Epidermal melanocyte (primary cell): ENCODE results near the gene HMBS.
"Not testable (repeated sequence)": the region's sequence is repeated elsewhere in the genome, so short reads cannot be mapped to it uniquely, and the experiment has no call there.

Experiments
- DNase-seq: peaks from one replicate; pipeline ENCODE4 v3.0.0; 2011; ENCODE audit warnings: low spot score; ENCODE audit not compliant: insufficient read length

HMBS gene

DNA sequence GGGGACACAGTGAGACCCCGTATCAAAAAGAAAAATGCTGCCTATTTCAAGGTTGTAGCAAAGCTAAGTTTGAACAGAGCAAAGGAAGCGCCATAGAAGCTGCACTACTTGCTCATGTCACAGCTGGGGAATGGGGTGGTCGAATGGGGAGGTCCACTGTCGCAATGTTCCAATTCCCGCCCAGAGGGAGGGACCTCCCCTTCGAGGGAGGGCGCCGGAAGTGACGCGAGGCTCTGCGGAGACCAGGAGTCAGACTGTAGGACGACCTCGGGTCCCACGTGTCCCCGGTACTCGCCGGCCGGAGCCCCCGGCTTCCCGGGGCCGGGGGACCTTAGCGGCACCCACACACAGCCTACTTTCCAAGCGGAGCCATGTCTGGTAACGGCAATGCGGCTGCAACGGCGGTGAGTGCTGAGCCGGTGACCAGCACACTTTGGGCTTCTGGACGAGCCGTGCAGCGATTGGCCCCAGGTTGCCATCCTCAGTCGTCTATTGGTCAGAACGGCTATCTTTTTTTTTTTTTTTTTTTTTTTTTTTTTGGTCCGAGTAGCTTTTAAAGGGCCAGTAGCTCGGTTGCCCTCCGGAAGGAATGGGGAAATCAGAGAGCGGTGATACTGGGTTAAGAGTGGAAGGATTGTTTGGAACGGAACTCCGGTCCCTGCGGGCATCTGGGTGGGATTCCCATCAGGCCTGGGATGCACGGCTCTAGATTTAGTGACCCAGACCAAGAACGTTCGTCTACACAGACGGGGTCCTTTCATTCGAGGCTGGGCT, at the start of gene HMBS:
HMBS (plus strand) TSS at position 219 of the 774 bp plus-strand sequence; CDS start at position 372, 153 bp downstream.
- DNase-seq, result peak; percentile 83

DNA sequence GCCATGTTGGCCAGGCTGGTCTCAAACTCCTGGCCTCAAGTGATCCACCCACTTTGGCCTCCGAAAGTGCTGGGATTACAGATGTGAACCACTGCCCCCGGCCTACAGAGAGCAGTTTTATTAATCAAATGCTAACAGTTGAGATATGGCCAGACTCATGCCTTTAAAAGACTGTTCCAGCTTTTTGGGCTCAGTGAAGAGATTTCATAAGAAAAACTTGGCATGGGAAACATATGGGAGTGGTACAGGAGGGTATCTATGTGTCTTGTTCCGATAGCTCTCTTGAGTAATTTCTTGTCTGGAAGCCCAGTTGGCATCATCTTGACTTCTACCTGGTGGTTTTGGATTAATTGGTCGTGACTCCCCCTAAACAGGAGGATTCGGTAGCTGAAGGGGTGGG, 45.8 kb upstream of the HMBS start:
- DNase-seq, result no peak

DNA sequence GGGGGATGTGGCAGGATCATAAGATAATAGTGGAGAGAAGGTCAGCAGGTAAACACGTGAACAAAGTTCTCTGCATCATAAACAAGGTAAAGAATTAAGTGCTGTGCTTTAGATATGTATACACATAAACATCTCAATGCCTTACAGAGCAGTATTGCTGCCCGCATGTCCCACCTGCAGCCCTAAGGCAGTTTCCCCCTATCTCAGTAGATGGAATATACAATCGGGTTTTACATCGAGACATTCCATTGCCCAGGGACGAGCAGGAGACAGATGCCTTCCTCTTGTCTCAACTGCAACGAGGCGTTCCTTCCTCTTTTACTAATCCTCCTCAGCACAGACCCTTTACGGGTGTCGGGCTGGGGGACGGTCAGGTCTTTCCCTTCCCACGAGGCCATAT, 45.2 kb upstream of the HMBS start:
- DNase-seq, result not testable (repeated sequence)

DNA sequence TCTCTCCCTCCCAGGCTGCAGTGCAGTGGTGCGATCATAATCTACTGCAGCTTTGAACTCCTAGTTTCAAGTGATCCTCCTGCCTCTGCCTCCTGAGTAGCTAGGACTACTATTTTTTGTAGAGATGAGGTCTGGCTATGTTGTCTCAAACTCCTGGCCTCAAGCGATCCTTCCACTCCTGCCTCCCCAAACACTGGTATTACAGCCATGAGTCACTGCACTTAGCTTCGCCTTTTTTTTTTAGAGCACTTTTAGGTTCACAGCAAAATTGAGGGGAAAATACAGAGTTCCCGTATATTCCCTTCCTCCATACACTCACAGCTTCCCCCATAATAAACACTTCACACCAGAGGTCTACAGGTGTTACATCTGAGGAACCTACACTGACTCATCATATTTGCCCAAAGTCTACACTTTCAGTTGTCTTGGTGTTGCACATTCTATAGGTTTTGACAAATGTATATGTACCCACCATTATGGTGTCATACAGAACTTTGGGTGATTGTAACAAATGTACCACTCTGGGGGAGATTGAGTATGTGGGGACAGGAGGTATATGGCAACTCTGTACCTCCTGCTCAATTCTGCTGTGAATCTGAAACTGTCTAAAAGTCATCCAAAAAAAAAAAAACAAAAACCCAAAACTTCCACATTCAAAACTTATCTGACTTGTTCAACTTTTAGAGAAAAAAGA, 42.7 kb upstream of the HMBS start:
- DNase-seq, result no peak

DNA sequence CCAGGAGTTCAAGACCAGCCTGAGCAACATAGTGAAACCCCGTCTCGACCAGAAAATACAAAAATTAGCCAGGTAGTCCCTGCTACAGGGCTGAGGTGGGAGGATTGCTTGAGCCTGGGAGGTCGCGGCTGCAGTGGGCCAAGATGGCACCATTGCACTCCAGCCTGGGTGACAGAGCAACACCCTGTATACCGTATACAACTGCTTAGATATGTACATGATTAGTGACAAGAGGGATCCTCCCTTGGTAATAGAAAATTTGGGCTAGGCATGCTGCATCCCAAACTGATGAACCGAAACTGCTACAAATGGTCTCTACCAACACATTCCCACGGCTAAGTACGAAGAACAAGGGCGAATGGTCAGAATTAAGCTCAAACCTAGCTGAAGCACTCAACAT, 41.8 kb upstream of the HMBS start:
- DNase-seq, result no peak

DNA sequence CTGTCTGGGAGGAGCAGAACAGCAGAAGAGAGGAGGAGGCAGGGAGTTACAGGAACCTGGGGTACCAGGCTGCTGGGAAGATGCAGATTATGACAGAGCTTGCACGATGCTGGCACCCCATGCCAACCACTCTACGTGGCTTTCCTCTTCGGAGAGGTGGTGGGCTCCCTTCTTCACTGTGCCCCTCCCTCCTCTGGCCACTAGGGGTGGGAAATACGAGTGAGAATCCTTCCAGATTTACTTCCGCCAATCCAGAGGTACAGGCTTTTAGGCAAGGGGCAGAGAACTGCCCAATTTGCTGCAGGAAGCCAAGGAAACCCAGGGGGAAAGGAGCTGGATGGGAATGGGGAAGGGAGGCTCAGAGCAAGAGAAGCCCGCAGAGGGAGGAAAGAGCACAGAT, 40.0 kb upstream of the HMBS start:
- DNase-seq, result peak; percentile 12

DNA sequence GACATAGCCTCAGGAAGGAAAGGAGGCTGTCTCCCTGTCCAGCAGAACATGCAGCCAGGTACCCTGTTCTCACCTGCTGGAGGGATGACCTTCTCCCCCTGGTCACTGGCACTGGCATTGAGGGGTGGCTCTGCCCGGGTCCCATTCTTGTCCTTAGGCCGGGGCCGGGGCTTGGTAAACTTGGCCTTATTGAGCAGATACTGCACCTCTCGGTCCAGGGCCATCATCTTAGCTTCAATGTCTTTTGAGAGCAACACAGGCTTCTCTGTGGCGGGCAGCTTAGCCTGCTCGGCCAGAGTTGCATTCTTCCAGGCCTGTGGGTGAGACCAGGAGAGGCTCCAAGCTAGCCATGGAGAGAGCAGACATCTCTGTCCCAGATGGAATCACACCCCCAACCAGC, 38.2 kb upstream of the HMBS start:
- DNase-seq, result no peak

DNA sequence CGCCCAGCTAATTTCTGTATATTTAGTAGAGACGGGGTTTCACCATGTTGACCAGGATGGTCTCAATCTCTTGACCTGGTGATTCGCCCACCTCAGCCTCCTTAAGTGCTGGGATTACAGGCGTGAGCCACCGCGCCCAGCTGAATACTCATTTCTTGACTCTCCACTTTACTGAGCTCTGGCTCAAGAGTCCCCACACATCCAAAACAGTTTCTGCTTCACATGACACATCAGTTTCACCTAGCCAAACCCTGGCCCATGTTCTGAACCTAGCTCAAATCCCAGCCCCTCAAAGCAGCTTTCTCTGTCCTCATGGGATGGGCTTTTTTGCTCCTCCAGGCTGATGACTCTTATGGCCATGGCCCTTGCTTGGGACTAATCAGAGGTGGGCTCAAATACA, 37.5 kb upstream of the HMBS start:
- DNase-seq, result no peak

DNA sequence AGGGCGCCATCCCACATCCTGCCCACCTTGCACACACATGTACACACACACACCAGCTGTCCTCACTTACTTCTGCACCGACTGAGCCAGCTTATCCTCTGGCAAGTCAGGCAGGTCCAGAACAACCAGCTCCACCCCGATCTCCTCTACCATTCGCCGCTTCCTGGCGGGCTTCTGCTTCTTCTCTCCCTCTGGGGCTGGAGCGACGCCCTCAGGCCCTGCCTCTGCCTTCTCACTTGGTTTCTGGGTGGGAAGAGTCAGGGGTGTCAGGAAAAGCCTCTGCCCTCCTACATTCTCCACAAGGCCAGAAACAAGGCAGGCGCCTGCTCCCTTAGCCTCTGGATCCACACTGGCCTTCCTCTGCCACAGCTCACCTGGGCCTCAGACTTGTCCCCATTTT, 36.0 kb upstream of the HMBS start:
- no peak for DNase-seq

DNA sequence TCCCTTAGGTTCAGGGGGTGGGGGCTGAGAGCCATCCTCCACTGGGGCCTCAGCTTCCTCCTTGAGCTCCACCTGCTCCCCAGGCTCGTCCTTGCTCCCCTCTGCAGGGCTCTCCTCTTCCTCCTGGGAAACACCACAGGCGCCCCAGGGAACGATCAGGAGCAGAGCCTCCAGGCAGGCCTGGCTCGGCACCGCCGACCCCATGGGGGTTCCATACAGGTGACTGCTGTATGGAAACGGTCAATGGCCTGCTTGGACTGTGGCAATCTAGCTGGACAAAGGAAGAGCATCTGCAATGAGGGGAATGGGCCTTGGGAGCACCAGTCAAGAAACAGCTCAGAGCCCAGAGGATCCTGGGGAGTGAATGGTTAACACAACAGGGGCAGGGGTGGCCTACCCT, 35.6 kb upstream of the HMBS start:
- DNase-seq, result no peak

DNA sequence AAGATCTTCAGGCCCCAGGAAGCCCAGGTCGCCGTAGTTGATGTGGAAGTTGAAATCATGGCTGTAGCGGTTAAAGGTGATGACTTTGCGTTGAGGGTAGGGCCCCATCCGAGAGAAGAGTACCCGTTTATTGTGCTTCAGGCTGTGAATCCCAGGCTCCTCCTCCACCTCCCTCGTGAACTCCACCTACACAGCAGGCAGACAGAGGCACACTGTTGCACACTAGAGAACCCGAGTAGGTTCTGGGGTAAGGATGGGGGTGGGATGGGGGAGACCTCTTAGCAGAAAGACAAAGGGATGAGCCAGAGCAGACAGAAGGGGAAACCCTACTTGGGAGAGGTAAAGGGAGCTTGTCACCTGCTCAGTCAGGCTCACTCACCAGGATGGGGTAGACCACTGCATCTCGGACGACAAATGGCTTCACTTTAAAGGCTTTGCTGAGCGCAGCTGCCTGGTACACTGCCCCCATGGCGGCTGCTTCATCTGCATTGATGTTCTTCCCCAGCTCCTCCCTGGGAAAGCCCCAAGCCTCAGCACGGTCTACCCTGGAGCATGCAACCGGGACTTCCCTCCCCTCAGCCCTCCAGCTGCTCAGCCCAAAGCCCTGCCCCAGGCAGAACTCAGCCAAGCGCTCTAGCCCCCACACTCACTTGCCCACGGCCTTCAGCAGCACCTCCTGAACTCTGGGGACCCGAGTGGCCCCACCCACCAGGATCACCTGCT, 33.1 kb upstream of the HMBS start:
- DNase-seq, result no peak

DNA sequence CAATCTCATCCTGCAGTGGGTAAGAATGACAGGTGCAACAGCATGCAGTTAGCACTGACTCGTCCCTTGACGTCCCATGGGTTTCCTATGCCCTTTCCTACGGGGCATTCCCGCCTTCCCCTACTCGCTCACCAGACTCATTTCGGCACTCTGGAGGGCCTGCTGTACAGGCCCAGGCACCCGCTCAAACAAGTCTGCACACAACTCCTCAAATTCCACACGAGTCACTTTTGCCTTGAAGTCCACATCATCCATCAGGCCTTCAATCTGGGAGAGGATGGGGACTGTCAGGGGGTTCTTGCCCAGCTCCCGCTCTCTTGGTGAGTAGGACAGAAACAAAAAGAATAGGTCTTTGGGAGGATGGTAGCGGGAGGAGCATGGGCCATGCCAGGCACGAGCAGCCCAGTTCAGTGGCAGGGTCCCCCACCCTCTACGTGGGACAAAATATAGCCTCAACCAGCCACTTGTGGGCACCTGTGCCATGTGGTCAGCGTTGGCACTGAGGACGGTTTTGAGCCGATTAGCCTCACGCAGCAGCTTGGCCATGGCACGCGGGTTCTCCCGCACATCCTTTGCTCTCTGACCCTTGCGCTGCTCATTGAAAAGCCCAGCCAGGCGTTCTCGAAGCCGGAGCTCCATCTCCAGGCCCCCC, 32.4 kb upstream of the HMBS start:
- DNase-seq, result no peak

DNA sequence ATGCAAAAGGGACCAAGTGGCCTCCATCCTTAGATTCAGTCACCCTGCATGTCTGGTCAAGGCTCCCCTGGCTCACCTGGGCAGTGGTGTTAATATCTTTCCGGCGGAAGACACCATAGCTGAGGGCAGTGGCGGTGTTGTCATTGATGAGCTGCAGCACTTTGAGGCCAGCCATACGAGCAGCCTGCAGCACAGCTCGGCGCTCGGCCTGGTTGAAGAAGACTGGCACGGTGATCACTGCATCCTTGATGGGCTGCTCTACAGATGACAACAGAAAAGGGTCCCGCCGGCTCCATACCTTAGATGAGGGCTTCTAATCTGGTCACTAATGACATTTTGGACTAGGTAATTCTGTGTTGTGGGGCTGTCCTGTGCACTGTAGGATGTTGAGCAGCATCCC, 30.3 kb upstream of the HMBS start:
- no peak for DNase-seq

DNA sequence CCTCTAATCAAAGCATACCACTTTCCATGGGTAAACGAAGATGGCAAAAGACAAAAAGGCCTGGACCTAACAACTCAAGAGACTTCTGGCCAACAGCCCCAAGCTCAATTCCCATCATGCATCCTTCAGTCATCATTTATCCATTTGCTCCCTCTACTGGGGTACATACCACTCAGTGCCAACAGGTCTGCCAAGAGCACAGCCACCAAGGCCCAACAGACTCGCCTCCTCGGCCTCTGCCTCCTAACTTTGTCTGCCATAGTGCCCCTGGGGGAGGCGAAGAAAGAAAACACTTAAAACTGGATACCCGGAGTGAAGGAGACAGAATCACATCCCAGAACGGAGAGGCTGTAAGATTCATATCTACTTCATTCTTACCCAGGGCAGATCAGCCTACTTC, 28.8 kb upstream of the HMBS start:
- DNase-seq, result peak; percentile 37

DNA sequence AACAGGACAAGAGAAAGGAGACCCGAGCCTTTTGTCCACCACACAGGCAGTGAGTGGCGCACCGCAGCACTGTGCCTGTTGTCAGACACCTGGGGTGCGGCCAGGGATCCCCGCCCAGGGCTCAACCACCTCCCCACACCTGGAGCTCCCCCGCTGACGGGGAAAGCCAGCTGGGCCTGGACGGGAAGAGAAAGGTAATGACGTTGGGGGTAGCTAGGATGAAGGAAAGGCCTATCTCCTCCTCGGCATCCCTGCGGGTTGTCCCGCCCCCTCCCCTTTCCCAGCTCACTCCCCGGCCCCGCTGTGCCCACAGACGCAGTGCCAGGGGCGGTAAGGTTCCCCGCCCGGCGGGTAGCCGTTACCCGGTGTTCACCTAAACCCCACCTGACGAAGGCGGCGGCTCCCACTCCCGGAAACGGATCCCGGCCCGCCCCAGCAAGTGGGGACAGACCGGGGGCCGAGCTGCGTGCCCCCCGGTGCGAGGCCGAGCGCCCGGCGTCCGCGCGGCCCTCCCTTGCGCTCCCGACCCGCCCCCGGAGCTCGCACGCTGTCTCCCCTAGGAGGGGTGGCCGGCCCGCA, 28.2 kb upstream of the HMBS start:
- DNase-seq, result no peak

DNA sequence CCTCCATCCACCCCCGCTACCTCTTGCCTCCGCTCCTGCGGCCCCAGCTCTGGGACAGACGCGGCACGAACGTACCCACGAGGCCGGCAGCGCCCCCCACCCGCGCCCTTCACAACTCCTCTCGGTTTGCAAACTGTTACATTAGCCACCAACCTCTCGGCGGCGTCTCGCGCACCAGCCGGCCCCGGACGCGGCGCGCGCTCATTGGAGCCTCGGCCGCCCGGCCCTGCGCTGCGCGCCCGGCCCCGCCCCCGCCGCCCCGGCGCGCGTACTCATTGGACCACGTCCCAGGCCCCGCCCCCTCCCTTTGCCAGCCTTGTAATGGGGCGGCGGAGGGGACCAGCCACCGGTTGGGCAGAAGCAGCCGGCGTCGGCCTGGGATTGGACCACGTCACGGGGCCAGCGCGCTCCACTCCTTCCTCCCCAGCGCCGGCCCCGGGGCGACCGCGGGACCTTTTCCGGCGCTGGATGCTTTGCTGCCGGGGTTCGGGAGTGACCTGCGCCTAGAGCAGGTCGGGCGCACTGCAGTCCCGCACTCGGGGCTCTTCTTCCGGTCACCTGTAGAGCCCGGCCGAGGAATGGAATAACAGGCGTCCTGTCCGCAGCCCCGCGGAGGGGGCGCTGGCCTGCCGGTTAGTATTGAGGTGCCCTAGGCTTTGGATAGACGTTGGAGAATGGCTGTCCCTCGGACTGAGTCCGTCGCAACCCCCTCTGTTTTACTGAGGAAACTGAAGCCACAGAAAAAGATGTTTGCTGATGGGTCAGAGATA, 27.5 kb upstream of the HMBS start, which contains the start of gene HYOU1:
HYOU1 (minus strand) TSS at position 206 of the 770 bp plus-strand sequence. CDS start 1,045 bp downstream, outside the sequence.
- peak; percentile 100 for DNase-seq

DNA sequence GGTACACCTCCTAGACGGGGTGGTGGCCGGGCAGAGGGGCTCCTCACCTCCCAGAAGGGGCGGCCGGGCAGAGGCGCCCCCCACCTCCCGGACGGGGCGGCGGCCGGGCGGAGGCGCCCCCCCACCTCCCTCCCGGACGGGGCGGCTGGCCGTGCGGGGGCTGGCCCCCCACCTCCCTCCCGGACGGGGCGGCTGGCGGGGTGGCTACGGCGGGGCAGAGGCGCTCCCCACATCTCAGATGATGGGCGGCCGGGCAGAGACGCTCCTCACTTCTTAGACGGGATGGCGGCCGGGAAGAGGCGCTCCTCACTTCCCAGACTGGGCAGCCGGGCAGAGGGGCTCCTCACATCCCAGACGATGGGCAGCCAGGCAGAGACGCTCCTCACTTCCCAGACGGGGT, 25.6 kb upstream of the HMBS start:
- not testable (repeated sequence) for DNase-seq

DNA sequence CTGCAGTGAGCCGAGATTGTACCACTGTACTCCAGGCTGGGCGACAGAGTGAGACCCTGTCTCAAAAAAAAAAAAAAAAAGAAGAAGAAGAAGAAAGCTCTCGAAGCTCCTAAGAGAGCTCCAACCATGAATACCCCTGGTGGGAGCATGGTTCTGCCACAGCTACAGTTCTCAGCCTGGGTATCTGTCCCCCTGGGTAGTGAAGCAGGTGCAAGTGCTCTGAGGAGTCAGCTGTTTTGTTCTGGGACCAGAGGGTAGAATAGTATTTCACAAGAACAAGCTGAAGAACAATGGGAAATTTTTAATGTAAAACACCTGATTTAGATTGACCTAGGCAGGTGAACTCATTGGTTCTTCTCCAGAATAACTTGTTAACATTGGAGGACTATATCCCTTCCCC, 23.4 kb upstream of the HMBS start:
- no peak for DNase-seq

DNA sequence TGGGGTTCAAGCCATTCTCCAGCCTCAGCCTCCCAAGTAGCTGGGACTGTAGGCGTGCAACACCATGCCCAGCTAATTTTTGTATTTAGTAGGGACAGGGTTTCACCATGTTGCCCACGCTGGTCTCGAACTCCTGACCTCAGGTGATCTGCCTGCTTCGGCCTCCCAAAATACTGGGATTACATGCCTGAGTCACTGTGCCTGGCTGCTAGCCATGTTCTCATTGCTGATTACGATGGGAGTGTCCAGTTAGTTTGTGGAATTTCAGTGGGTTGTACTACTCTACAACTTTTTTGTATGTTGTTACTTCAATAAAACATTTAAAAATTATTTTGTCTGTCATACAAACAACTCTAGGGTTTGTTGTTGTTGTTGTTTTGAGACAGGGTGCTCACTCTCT, 21.9 kb upstream of the HMBS start:
- no peak for DNase-seq

DNA sequence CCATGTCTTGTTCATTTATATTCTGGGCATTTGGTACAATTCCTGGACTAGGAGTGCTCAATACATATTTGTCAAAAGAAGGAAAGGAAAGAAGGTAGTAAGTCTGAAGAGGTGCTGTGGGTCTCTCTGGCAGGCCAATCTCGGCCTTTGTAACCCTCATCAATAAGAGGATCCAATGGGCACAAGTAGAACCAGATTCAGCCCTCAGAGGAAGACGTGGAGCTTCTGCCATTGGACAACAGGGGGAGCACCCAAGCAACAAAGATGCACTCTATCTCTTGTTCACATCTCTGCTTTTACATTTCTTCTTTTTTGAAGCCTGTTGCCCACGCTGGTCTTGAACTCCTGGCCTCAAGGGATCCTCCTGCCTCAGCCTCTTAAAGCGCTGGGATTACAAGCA, 19.3 kb upstream of the HMBS start:
- DNase-seq, result peak; percentile 35
